Measurements from ENCODE around the gene STAM.
"Not testable (repeated sequence)": the region's sequence is repeated elsewhere in the genome, so short reads cannot be mapped to it uniquely, and the experiment has no call there.

STAM gene

GRCh38 chr10:17643755-17644484 is at the start of gene STAM:
Gene STAM (plus strand): TSS chr10:17644151. CDS start chr10:17644340, 189 bp downstream.
- DNase-seq (ENCODE audit: low spot score), result peak; percentile 91

- DNase-seq (ENCODE audit: low spot score), result no peak
These were observed 46.6 kb upstream of the STAM start for GRCh38 chr10:17597386-17597785.

GRCh38 chr10:17599089-17599488 is 44.9 kb upstream of the STAM start:
- peak; percentile 9 for DNase-seq (ENCODE audit: low spot score)

- no peak for DNase-seq (ENCODE audit: low spot score)
These were observed 38.0 kb upstream of the STAM start for GRCh38 chr10:17605936-17606335.

GRCh38 chr10:17606547-17607040 is 37.4 kb upstream of the STAM start:
- DNase-seq (ENCODE audit: low spot score), result no peak

GRCh38 chr10:17607060-17607459 is 36.9 kb upstream of the STAM start:
- no peak for DNase-seq (ENCODE audit: low spot score)

- DNase-seq (ENCODE audit: low spot score), result peak; percentile 70
These were observed 36.2 kb upstream of the STAM start for GRCh38 chr10:17607603-17608332.

- DNase-seq (ENCODE audit: low spot score), result no peak
These were observed 34.4 kb upstream of the STAM start for GRCh38 chr10:17609523-17610079.

- peak; percentile 74 for DNase-seq (ENCODE audit: low spot score)
These were observed 27.4 kb upstream of the STAM start for GRCh38 chr10:17616403-17617030.

- peak; percentile 85 for DNase-seq (ENCODE audit: low spot score)
These were observed 26.7 kb upstream of the STAM start, which contains the start of gene HACD1 for GRCh38 chr10:17617031-17617911. Gene HACD1 (minus strand): TSS chr10:17617374. CDS start chr10:17617339, 35 bp downstream.

GRCh38 chr10:17622061-17622460 is 21.9 kb upstream of the STAM start:
- no peak for DNase-seq (ENCODE audit: low spot score)

- DNase-seq (ENCODE audit: low spot score), result no peak
These were observed 19.0 kb upstream of the STAM start for GRCh38 chr10:17624996-17625395.

- DNase-seq (ENCODE audit: low spot score), result no peak
These were observed 17.3 kb upstream of the STAM start for GRCh38 chr10:17626656-17627055.

- DNase-seq (ENCODE audit: low spot score), result not testable (repeated sequence)
These were observed 11.4 kb upstream of the STAM start for GRCh38 chr10:17632590-17632989.

- no peak for DNase-seq (ENCODE audit: low spot score)
These were observed 10.6 kb upstream of the STAM start for GRCh38 chr10:17633353-17633752.

- no peak for DNase-seq (ENCODE audit: low spot score)
These were observed 6.1 kb upstream of the STAM start for GRCh38 chr10:17637869-17638268.

- no peak for DNase-seq (ENCODE audit: low spot score)
These were observed 3.6 kb upstream of the STAM start for GRCh38 chr10:17640331-17640816.

GRCh38 chr10:17643339-17643754 is 604 bp upstream of the STAM start:
- peak; percentile 90 for DNase-seq (ENCODE audit: low spot score)

- DNase-seq (ENCODE audit: low spot score), result no peak
These were observed 563 bp downstream of the STAM start for GRCh38 chr10:17644485-17644943.

GRCh38 chr10:17645621-17646345 is 1.8 kb downstream of the STAM start:
- no peak for DNase-seq (ENCODE audit: low spot score)
